B cell (primary cell): ENCODE results near the gene TNRC6C. TPM values are rescaled to one million over a fixed set of nuclear protein-coding genes. Genes with fewer than 3 reads are reported as not detected.

Source experiments
- ATAC-seq: fragments of 200-7000 bp; cut with Tn5 transposase; one replicate; pipeline ENCODE4 v1.10.0; 2021; ENCODE audit warnings: low read depth, mild to moderate bottlenecking, moderate number of reproducible peaks, moderate library complexity
- CTCF ChIA-PET: fragments of 350-600 bp; sonication (Branson Sonifier 250); formaldehyde crosslinking; loops from one replicate; lab custom pipeline; 2021; ENCODE audit warnings: antibody characterized with exemption, inconsistent platforms; lab: Charles Lee
- POLR2A ChIA-PET: fragments of 350-600 bp; sonication (Branson Sonifier 250); formaldehyde crosslinking; loops from one replicate; lab custom pipeline; 2021; ENCODE audit warnings: antibody characterized with exemption; lab: Charles Lee
- DNase-seq: peaks from one replicate; pipeline ENCODE4 v3.0.0; 2013
- H2AFZ ChIP-seq: 2 replicates; pipeline ENCODE4 v1.6.1; 2012; ENCODE audit warnings: mild to moderate bottlenecking, low read depth, low read length; ENCODE audit not compliant: insufficient read depth, poor library complexity, severe bottlenecking
- H3K27ac ChIP-seq, 2 donors: 1 replicate in 1 of 2; 2 replicates in 1 of 2; pipeline ENCODE4 v1.5.1; 2012 to 2013; ENCODE audit warnings: low read length in 2 of 2, mild to moderate bottlenecking in 2 of 2, moderate library complexity in 1 of 2
- H3K27me3 ChIP-seq, 4 experiments: fragments of 200-600 bp in 1 of 4; sonication (generic) in 1 of 4; replicated peaks in 1 of 4; 1 replicate in 2 of 4; 2 replicates in 2 of 4; pipeline versions ENCODE4 v1.6.1 to v1.7.0; 2013 to 2016; ENCODE audit warnings: low read length in 3 of 4, mild to moderate bottlenecking in 2 of 4, mixed read lengths in 1 of 4, moderate library complexity in 1 of 4; ENCODE audit not compliant: insufficient read depth in 4 of 4, control insufficient read depth in 3 of 4; ENCODE audit errors: control extremely low read depth in 1 of 4
- H3K36me3 ChIP-seq, 2 experiments: replicated peaks in 1 of 2; 1 replicate in 1 of 2; 2 replicates in 1 of 2; pipeline versions ENCODE4 v1.6.1 to v1.7.1; 2013; ENCODE audit warnings: low read length in 1 of 2; ENCODE audit not compliant: insufficient read depth in 2 of 2, control insufficient read depth in 1 of 2; ENCODE audit errors: control extremely low read depth in 1 of 2, extremely low read depth in 1 of 2
- H3K4me1 ChIP-seq, 2 donors: fragments of 200-600 bp in 1 of 2; sonication (generic) in 1 of 2; 1 replicate in 1 of 2; 2 replicates in 1 of 2; pipeline versions ENCODE4 v1.5.1 to v1.6.1; 2013 to 2017; ENCODE audit warnings: low read length in 2 of 2; ENCODE audit not compliant: control insufficient read depth in 2 of 2, insufficient read depth in 2 of 2
- H3K4me2 ChIP-seq: replicated peaks from 2 replicates; pipeline ENCODE3; 2012; ENCODE audit warnings: mild to moderate bottlenecking, low read depth, low read length; ENCODE audit not compliant: poor library complexity, severe bottlenecking
- H3K4me3 ChIP-seq, 5 experiments: fragments of 200-600 bp in 1 of 5; sonication (generic) in 1 of 5; 1 replicate in 3 of 5; 2 replicates in 2 of 5; pipeline versions ENCODE4 v1.5.1 to v1.7.0; 2011 to 2016; ENCODE audit warnings: low read length in 4 of 5, mild to moderate bottlenecking in 4 of 5, low read depth in 2 of 5, control low read depth in 1 of 5, moderate library complexity in 1 of 5; ENCODE audit not compliant: insufficient read depth in 1 of 5; ENCODE audit errors: control extremely low read depth in 1 of 5, extremely low read depth in 1 of 5
- H3K79me2 ChIP-seq: fragments of 200-600 bp; sonication (generic); one replicate; pipeline ENCODE4 v1.6.0; 2016; ENCODE audit warnings: low read length; ENCODE audit not compliant: control insufficient read depth, insufficient read depth
- H3K9ac ChIP-seq: fragments of 200-600 bp; sonication (generic); 2 replicates; pipeline ENCODE4 v1.6.1; 2017; ENCODE audit warnings: mild to moderate bottlenecking, low read length, moderate library complexity
- H3K9me3 ChIP-seq, 3 donors: one replicate each; pipeline versions ENCODE4 v1.6.1 to v1.7.1; 2013; ENCODE audit warnings: low read length in 2 of 3; ENCODE audit not compliant: control insufficient read depth in 2 of 3, insufficient read depth in 1 of 3; ENCODE audit errors: control extremely low read depth in 1 of 3
- H4K20me1 ChIP-seq: 2 replicates; pipeline ENCODE4 v1.6.0; 2012; ENCODE audit warnings: mild to moderate bottlenecking, low read length; ENCODE audit not compliant: insufficient read depth, control insufficient read depth, poor library complexity, severe bottlenecking
- H3K27ac Mint-ChIP-seq: one replicate; pipeline ENCODE4 v1.8.0; 2021; ENCODE audit warnings: mixed read lengths
- H3K27me3 Mint-ChIP-seq: one replicate; pipeline ENCODE4 v1.8.0; 2021; ENCODE audit warnings: mixed read lengths
- H3K4me1 Mint-ChIP-seq: one replicate; pipeline ENCODE4 v1.8.0; 2021; ENCODE audit warnings: mixed read lengths
- H3K4me3 Mint-ChIP-seq: one replicate; pipeline ENCODE4 v1.8.0; 2021; ENCODE audit warnings: mixed read lengths
- H3K9me3 Mint-ChIP-seq: one replicate; pipeline ENCODE4 v1.8.0; 2022; ENCODE audit warnings: mixed read lengths; ENCODE audit not compliant: insufficient read depth
- CTCF ChIP-seq: fragments of 200-600 bp; IDR thresholded peaks from one replicate; pipeline ENCODE4 v1.8.0; 2022; ENCODE audit warnings: antibody characterized with exemption, mild to moderate bottlenecking
- EZH2 ChIP-seq: IDR thresholded peaks from 2 replicates; pipeline ENCODE4 v1.6.1; 2012; ENCODE audit warnings: borderline replicate concordance, low read depth, mild to moderate bottlenecking, moderate library complexity, low read length; ENCODE audit not compliant: insufficient read depth, poor library complexity, severe bottlenecking
- WGBS: methylation state at CpG from one replicate; pipeline ENCODE4 v1.1.5; 2013; ENCODE audit warnings: missing lambda C conversion rate; ENCODE audit not compliant: insufficient coverage; 5-methylcytosine and 5-hydroxymethylcytosine counted together
- intact Hi-C: fragments of 100-400 bp; cut with micrococcal nuclease; formaldehyde crosslinking; loops from one replicate; pipeline ENCODE4 v1.10.0; 2022
- polyA plus RNA-seq: library from polyadenylated mRNA; depleted of rRNA; stranded (reverse); fragments of >200 nt; gene quantifications from 2 replicates; pipeline ENCODE4 v1.2.3, GENCODE V29; 2012
- total RNA-seq, 2 donors: library from RNA; stranded (reverse); fragments of 120-200 nt in 1 of 2; gene quantifications; 1 replicate in 1 of 2; 2 replicates in 1 of 2; pipeline versions ENCODE4 v1.2.3 to v1.2.4, GENCODE V29; 2013 to 2022

Gene TNRC6C
- total and polyA plus RNA-seq, 2 donors (not counting 1 experiment from before 2014, with no cell fraction given), result 3.9 to 63.8 TPM

- ATAC-seq, result no peak
- Mint-ChIP-seq H3K4me3 (no peak overlapping the region), H3K27me3 (no peaks in the 10 kb centered on the region), H3K9me3 (no peaks in the 10 kb centered on the region), H3K4me1 (no peaks in the 10 kb centered on the region), H3K27ac (no peak overlapping the region)
- intact Hi-C loops, result no loop called here
- 81% methylated on average over 5 of the region's 7 CpGs for WGBS
- no peak overlapping the region for H3K27ac ChIP-seq
- H3K36me3 ChIP-seq, result peaks cover 2 to 47% of the 10 kb centered on the region in 2 experiments
- H3K9me3 ChIP-seq, result no peaks in the 10 kb centered on the region
- H3K4me2 ChIP-seq, result no peak overlapping the region
- ChIA-PET POLR2A (no interaction called here), CTCF (interaction anchor here (1.0 to 4.5 kb wide), 4 partner anchors 21 to 339 kb away, joined by 4 to 47 read pairs (median 20); no protein-coding TSS in a partner anchor)
- no peaks in the 10 kb centered on the region for H3K79me2 ChIP-seq
- no peak overlapping the region for H3K4me3 ChIP-seq
- no peaks in the 10 kb centered on the region for H4K20me1 ChIP-seq
- DNase-seq, result no peak
- no peak overlapping the region for H3K9ac ChIP-seq
- H3K27me3 ChIP-seq, result no peaks in the 10 kb centered on the region
- no peak overlapping the region for H2AFZ ChIP-seq
- H3K4me1 ChIP-seq, result no peaks in the 10 kb centered on the region
- no peak for TF ChIP-seq CTCF
- TF ChIP-seq EZH2, result no peak
Observed at GRCh38 chr17:78082988-78083387, 124.5 kb downstream of the TNRC6C start.

DNA sequence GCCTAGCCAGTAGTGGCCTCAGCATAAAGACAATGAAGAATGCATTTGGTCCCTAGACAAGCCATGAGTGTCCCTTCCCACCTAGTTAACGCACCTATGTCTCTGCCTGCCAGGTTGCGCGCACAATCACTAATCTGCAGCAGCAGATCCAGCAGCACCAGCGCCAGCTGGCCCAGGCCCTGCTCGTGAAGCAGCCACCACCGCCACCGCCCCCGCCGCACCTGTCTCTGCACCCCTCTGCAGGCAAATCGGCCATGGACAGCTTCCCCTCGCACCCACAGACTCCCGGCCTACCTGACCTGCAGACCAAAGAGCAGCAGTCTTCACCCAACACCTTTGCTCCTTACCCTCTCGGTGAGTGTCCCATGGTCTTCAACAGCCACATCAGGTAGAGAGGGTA is 128.2 kb downstream of the TNRC6C start:
- H3K27me3 Mint-ChIP-seq, result no peaks in the 10 kb centered on the region
- no peaks in the 10 kb centered on the region for H3K9me3 Mint-ChIP-seq
- H3K9ac ChIP-seq, result no peak overlapping the region
- ChIA-PET POLR2A (no interaction called here), CTCF (interaction anchor here (0.6 to 4.5 kb wide), 3 partner anchors 163 to 335 kb away, joined by 3 to 47 read pairs (median 5); partner anchors contain the start of gene PGS1)
- no peak for DNase-seq
- H3K27me3 ChIP-seq, result no peaks in the 10 kb centered on the region
- H3K27ac Mint-ChIP-seq, result no peak overlapping the region
- H3K4me3 ChIP-seq, result no peak overlapping the region
- ATAC-seq, result no peak
- H3K4me3 Mint-ChIP-seq, result no peak overlapping the region
- intact Hi-C loops, result no loop called here
- H3K36me3 ChIP-seq, result peaks cover 2 to 51% of the 10 kb centered on the region in 2 experiments
- H3K79me2 ChIP-seq, result no peaks in the 10 kb centered on the region
- over 99% methylated on average over 11 of the region's 13 CpGs for WGBS
- H4K20me1 ChIP-seq, result no peaks in the 10 kb centered on the region
- no peaks in the 10 kb centered on the region for H3K4me1 ChIP-seq
- H2AFZ ChIP-seq, result no peak overlapping the region
- H3K4me1 Mint-ChIP-seq, result no peaks in the 10 kb centered on the region
- H3K9me3 ChIP-seq, result no peaks in the 10 kb centered on the region
- no peak overlapping the region for H3K4me2 ChIP-seq
- H3K27ac ChIP-seq, result no peak overlapping the region
- TF ChIP-seq EZH2, result no peak
- TF ChIP-seq CTCF, result no peak
